ENCODE data around the gene QKI.
"Not testable (repeated sequence)": the region's sequence is repeated elsewhere in the genome, so short reads cannot be mapped to it uniquely, and the experiment has no call there.

The QKI gene

GRCh38 chr6:163414117-163414945 is at the start of gene QKI:
Gene QKI, plus strand, starts transcription at chr6:163414718. Its CDS starts 476 bp downstream, at chr6:163415194.
- no peak for FAIRE-seq
- DNase-seq (ENCODE audit: insufficient read length, low spot score), result no peak

GRCh38 chr6:163366288-163366687 is 48.2 kb upstream of the QKI start:
- no peak for FAIRE-seq
- no peak for DNase-seq (ENCODE audit: insufficient read length, low spot score)

GRCh38 chr6:163367497-163368183 is 46.9 kb upstream of the QKI start:
- FAIRE-seq (no peak), DNase-seq (ENCODE audit: insufficient read length, low spot score) (no peak)

- no peak for FAIRE-seq
- no peak for DNase-seq (ENCODE audit: insufficient read length, low spot score)
Measured at GRCh38 chr6:163369141-163369540, 45.4 kb upstream of the QKI start.

GRCh38 chr6:163369628-163370365 is 44.7 kb upstream of the QKI start:
- no peak for FAIRE-seq

GRCh38 chr6:163370464-163371117 is 43.9 kb upstream of the QKI start:
- DNase-seq (ENCODE audit: insufficient read length, low spot score), result no peak
- FAIRE-seq, result no peak

More at GRCh38 chr6:163369628-163370365, 44.7 kb upstream of the QKI start:
- DNase-seq (ENCODE audit: insufficient read length, low spot score), result no peak

GRCh38 chr6:163371129-163371528 is 43.4 kb upstream of the QKI start:
- no peak for FAIRE-seq

GRCh38 chr6:163373240-163373639 is 41.3 kb upstream of the QKI start:
- FAIRE-seq (no peak), DNase-seq (ENCODE audit: insufficient read length, low spot score) (no peak)

More at GRCh38 chr6:163371129-163371528, 43.4 kb upstream of the QKI start:
- no peak for DNase-seq (ENCODE audit: insufficient read length, low spot score)

GRCh38 chr6:163375361-163375760 is 39.2 kb upstream of the QKI start:
- FAIRE-seq, result no peak
- no peak for DNase-seq (ENCODE audit: insufficient read length, low spot score)

GRCh38 chr6:163376187-163376586 is 38.3 kb upstream of the QKI start:
- DNase-seq (ENCODE audit: insufficient read length, low spot score), result no peak
- no peak for FAIRE-seq

GRCh38 chr6:163377561-163377960 is 37.0 kb upstream of the QKI start:
- FAIRE-seq, result no peak
- DNase-seq (ENCODE audit: insufficient read length, low spot score), result no peak

- FAIRE-seq, result no peak
Measured at GRCh38 chr6:163380216-163380615, 34.3 kb upstream of the QKI start.

GRCh38 chr6:163381118-163381756 is 33.3 kb upstream of the QKI start:
- no peak for DNase-seq (ENCODE audit: insufficient read length, low spot score)
- FAIRE-seq, result no peak

More at GRCh38 chr6:163380216-163380615, 34.3 kb upstream of the QKI start:
- DNase-seq (ENCODE audit: insufficient read length, low spot score), result no peak

- not testable (repeated sequence) for FAIRE-seq; DNase-seq (ENCODE audit: insufficient read length, low spot score)
Measured at GRCh38 chr6:163383396-163383795, 31.1 kb upstream of the QKI start.

- FAIRE-seq, result no peak
- DNase-seq (ENCODE audit: insufficient read length, low spot score), result no peak
Measured at GRCh38 chr6:163383912-163384311, 30.6 kb upstream of the QKI start.

- FAIRE-seq, result no peak
Measured at GRCh38 chr6:163384510-163384909, 30.0 kb upstream of the QKI start.

GRCh38 chr6:163385503-163385902 is 29.0 kb upstream of the QKI start:
- not testable (repeated sequence) for FAIRE-seq; DNase-seq (ENCODE audit: insufficient read length, low spot score)

More at GRCh38 chr6:163384510-163384909, 30.0 kb upstream of the QKI start:
- no peak for DNase-seq (ENCODE audit: insufficient read length, low spot score)

- DNase-seq (ENCODE audit: insufficient read length, low spot score) (no peak), FAIRE-seq (no peak)
Measured at GRCh38 chr6:163386329-163386908, 28.1 kb upstream of the QKI start.

- DNase-seq (ENCODE audit: insufficient read length, low spot score) (peak; percentile 18), FAIRE-seq (no peak)
Measured at GRCh38 chr6:163387317-163387716, 27.2 kb upstream of the QKI start.

GRCh38 chr6:163389354-163389753 is 25.2 kb upstream of the QKI start:
- no peak for DNase-seq (ENCODE audit: insufficient read length, low spot score)
- no peak for FAIRE-seq
